Activated naive CD4-positive, alpha-beta T cell treated with anti-CD3 and anti-CD28 coated beads, Interleukin-2, amount 50 U/mL, for 16 hours (primary cell): ENCODE data around the gene PPFIA2.

Experiments
- DNase-seq: peaks from one replicate; pipeline ENCODE4 v3.0.0-alpha.2; 2020

The PPFIA2 gene

DNA sequence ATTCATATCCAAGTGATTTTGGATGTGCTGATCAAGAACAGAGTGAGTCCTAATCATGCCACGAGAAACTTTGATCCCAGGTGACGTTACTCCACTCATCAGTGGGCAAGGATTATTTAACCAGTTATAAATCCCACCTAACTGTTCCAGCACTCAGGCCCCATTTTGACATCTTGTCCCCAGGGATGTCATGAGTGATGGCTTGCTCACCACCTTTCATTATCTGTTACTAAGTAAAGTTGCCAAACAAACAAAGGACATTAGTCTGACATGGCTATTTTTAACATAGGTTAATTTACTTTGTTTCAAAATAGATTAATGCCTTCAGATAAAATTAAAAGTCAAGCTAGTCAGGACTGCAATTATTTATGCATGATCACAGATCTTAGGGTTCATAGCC is 425.3 kb downstream of the PPFIA2 start:
- DNase-seq, result no peak

DNA sequence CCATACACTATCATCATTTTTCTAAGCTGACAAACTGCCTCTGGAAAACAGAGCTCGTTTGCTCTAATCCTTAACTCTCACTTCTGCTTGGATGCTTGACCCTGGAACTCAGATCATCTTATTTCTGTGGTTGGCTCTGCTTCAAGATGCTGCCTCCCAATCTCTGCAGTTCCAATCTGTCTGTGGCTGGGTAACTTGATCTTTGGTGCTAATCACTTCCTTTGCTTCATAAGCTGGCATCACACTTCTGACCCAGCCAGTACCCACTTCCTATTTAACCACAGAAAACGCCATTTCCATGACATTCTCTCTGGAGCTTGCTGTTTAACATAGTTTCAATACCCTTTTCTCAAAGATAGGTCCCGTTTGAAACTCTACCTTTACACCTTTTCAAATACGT is 427.1 kb downstream of the PPFIA2 start:
- no peak for DNase-seq

- no peak for DNase-seq
Observed at GRCh38 chr12:81330480-81330879, 428.7 kb downstream of the PPFIA2 start.

DNA sequence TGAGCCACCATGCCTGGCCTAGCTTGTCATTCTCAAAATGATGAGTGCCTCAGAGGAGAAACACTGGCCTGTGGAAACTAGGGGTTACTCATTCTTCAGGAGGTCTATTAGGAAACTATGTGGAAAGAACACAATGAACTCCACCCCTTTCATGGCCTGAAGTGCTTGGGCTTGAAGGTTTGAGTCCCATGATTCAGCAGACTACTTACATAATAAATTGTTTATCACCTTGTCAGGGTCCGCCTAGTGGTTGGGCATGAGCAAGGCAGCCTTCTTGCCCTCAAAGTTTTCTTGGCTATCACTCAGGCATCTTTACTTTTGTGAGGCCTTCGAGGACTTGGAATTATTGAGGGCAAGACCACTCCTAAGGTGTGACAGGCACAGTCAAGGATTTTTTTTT is 430.1 kb downstream of the PPFIA2 start:
- no peak for DNase-seq

DNA sequence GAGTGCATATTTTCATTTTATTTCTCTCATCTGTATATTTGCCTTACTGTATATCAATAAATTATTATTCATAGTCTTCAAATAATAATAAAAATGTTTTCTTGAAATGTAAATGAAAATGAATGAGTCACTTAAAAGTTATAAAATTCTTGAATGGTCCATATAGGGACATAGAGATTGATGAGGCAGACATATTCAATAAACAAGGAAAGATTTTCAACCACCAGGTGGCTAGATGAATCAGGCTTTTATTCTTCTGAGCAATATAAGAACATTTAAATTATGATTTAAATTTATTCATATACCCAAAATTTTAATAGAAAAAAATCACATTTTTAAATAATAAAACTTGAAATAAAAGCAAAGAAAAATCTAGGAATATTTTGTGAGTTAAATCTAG is 431.7 kb downstream of the PPFIA2 start:
- no peak for DNase-seq

- no peak for DNase-seq
Observed at GRCh38 chr12:81325086-81325485, 434.1 kb downstream of the PPFIA2 start.

DNA sequence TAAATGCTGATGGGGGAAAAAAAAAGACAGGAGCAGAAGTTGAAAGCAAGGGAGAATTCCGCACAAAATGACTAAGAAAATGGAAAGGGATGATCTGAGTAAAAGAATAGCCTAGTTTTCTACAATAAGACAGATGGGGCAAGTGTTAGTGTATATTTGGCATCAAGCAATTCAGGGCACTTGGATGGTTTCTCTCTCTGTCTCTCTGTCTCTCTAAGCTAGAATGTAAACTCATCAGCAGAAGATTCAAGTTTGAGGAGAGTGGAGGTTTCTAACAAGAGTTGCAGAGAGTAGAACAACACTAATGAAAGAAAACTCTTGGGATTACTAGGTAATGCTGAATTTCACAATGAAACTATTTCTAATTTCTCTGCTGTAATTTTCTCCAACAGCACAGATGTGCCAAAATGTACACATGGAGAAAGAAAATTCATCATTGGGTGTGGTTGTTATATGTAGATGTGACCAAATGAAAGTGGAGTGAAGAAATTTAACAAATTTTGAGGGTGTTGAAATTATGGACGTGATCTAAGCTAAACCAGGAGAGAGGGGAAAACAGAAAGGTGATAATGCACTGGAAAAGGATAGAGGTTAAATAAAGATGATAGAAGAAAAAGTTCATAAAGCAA is 444.1 kb downstream of the PPFIA2 start:
- DNase-seq, result no peak

DNA sequence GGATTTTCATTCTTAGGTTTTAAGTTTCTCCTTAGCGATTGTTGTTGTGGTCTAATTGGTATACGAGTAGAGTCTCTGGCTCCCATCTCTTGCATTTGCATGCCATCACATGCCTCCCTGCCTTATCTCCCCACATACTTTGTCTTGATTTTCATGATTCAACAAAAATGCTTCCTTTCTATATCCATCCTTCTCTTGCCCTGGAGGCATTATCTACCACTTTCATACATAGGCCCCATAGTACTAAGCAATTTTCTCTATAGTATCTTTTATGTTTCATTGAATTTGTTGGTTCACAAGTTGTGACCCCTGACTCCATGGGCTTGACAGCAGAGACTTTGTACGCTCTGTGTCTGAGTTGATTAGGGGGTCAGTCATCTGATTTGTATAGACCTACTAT is 455.2 kb downstream of the PPFIA2 start:
- DNase-seq, result no peak

DNA sequence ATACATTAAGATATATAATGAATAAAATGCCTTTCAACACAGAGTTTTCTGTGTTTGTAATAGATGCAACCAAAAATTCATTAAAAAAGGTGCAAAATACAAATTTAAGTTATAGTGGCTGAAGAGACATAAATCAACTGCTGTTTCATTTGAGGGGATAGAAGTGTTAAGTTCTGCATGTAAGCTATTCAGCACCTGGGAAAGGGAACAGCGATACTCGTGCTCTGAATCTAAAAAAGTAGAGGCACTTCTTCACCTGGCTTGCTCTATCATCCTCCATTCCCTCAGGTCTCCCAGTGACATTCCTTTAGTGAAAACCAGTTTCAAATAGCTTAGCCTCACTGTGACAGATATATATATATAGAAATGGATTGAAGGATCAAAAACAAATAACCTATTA is 458.7 kb downstream of the PPFIA2 start:
- DNase-seq, result no peak

- no peak for DNase-seq
Observed at GRCh38 chr12:81297601-81298000, 461.5 kb downstream of the PPFIA2 start.

- no peak for DNase-seq
Observed at GRCh38 chr12:81296556-81297305, 462.4 kb downstream of the PPFIA2 start.

DNA sequence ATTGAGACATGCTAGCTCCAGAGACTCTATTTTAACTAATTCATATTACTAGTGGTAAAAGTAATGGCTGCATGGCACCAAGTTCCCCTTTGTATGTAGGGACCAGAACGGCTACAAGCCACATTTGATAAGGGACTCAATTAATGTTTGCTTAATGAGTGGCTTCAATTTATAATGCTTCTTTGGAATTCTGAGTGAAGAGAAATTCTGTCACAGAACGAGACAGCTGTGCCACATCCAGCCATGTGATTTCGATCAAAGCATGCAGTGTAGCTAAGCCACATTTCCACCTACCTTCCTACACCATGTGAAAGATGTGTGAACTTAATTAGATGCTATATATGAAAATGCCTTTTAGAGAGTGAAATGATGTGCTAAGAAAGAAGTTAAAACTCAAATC is 463.9 kb downstream of the PPFIA2 start:
- no peak for DNase-seq

DNA sequence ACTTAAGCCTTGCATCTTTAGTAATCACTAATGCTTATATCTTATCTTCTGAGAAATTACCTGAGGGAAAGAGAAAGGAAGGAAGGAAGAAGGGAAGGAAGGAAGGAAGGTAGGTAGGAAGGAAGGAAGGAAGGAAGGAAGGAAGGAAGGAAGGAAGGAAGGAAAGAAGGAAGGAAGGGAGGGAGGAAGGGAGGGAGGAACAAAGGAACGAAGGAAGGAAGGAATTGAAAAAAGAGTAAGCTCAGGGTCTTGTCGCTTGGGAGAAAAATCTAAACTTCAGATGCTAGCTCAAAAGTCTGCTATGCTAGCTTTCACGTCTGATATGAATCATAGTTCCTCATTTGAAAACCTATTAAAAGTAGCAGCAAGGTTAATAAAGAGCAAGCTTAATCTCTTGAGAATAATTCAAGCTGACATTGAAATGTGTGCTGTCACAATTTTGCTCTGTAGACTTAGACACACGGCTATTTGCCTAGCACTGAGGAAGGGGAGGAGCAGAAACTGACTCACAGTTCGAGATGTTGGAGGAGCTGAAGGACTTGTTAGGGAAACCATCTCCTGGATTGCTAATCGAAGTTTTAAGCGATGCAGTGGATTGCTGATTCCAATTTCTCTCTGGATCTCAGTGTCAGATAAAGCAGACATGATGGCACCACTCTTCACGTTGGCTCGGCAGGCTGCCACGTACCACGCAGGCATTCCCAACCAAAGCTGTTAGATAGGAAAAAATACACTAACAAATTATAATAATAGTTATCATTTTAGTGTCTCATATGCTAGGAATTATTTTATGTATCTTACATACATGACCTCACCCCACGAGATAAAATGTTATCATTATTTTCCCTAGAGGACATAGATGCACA is 464.6 kb downstream of the PPFIA2 start:
- no peak for DNase-seq

DNA sequence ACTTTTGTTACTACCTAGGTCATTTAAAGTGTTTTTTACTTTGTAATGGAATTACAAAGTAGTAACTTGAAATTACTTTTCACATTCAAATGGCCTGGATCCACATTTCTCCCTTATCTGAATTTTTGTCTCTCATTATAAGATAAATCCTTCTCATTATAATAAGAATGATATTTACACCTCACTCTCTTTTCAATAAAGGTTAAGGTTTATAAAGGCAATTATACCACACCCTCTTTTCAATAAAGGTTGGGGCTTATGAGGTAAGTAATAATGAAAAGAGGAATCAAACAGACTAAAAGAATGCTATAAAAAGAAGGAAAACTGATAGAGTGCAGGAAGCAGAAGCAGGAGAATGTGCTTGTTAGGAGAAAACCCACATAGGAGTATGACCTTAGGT is 470.5 kb downstream of the PPFIA2 start:
- DNase-seq, result no peak

DNA sequence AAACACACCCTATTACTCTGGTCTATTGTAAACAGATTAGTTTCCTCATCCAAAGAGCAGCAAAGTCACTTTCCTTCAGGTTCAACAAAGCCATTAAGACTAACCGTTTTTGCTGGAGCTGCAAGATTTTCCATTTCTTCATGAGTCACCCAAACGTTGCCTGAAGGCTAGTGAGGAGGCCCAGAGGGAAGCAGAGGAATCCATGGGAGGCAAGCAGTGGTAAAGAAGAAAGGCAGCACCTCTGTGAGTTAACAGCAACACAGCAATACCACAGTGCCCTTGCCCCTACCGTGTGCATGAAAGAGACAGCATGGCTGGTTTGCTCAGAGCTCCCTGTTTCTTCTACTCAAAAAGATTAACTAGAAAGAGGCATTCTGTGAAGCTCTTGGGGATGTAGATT is 475.0 kb downstream of the PPFIA2 start:
- no peak for DNase-seq

DNA sequence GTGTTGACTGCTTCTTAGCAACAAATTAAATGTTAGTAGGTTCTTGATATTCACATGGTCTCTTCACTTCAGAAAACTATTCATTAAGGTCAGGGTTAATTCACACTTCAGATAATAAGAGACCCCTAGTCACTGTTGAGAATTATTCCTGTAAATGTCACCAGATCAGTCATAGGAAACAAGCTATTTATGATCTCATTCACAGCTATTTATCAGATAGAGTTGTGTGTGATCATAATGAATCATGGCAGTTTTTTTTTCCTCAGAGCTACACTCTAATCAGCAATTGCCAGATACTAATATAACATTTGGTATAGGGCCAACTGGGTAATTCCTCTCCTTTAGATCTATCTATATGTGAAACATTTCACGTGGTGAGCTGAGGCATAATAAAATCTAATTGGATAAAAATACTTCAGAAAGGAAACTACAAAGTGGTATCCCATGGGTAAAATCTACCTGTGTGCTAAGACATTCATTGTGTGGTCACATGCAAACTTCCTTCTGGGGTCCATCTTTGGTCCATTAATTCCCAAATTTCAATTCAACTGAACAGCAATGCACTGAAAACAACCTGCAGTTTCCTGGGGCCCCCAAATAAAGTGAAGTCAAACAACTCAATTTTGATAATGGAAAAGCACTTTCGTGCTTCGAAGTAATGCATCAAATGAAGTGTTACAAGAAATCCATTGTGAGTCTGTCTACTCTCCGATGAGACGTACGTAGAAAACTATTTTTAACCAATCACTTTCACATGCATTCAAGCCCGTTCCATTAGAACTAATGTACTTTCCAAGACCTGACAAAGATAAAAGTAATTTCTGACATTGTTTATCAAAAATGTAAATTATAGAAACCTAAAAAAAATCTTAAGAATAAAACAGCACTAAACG is 484.3 kb downstream of the PPFIA2 start:
- no peak for DNase-seq

- DNase-seq, result no peak
Observed at GRCh38 chr12:81270385-81270784, 488.8 kb downstream of the PPFIA2 start.

- DNase-seq, result no peak
Observed at GRCh38 chr12:81263072-81263471, 496.1 kb downstream of the PPFIA2 start.

DNA sequence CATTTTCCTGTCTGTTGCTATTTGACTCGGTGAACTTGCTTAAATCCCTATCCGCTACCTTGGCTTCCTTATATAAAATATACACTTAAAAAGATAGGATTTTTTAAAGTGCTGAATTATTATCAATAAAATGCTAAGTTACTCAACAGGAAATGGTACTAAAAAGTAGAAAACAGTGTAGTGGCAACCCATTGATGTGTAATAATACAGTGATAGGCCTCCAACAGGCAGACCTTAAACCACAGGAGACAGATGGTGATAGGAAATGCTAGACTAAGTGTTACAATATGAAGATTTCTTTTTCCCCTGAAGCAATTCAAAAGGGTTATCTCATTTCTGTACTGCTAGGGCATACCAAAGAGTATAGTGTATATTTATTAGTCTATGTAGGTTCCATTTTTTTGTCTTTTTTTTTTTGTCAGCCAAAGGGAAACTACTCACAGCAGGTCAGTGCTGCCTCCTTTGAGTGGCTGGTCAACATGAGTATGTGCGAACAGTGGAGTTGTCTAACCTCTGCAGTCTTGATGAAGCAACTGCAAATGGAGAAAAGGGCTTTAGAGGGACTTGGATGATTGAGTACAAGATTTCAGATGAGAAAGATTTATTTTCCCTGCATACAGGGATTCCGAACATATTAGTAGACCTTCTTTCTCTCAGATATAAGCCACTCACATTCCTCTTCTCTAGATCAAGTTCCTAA is 497.5 kb downstream of the PPFIA2 start:
- no peak for DNase-seq

DNA sequence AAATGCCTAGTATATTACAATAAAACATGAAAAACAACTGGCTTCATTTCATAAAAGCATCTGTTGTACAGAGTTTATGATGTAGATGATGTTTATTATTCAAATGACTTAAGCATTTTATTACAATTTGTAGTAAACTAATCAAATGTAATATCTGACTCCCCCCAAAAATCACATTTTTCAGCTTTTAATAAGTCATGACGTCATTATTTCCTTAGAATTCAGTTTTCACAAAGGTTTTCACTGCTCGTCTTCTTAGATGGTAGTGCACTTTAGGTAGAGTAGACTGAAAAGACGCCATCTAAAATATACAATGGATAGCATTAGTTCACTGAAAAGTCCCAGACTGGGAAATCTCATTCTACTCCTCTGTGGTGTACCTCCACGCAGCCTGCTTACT is 499.8 kb downstream of the PPFIA2 start:
- DNase-seq, result no peak

- no peak for DNase-seq
Observed at GRCh38 chr12:81257947-81258551, 501.1 kb downstream of the PPFIA2 start.

DNA sequence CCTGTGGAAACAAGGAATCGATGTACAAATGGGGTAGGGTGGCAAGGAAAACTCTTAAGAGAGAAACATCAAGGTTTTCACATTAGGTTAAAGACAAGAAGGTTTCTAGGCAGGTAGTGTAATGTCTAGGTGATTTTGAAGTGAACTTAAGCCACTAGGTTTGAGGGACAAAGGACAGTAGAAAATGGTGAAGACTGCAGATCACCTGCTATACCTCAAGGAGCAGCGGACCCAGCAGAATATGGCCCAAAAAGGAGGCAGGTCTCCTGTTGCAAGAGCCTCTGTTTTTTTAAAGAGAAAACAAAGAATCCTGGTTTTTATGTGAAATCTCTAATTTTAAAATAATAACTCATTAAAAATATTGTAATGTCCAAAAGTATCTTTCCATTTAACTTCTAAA is 503.2 kb downstream of the PPFIA2 start:
- DNase-seq, result no peak
